ENCODE measurements around the gene IZUMO1R.
"Not testable (repeated sequence)": the region's sequence is repeated elsewhere in the genome, so short reads cannot be mapped to it uniquely, and the experiment has no call there.

IZUMO1R gene

DNA sequence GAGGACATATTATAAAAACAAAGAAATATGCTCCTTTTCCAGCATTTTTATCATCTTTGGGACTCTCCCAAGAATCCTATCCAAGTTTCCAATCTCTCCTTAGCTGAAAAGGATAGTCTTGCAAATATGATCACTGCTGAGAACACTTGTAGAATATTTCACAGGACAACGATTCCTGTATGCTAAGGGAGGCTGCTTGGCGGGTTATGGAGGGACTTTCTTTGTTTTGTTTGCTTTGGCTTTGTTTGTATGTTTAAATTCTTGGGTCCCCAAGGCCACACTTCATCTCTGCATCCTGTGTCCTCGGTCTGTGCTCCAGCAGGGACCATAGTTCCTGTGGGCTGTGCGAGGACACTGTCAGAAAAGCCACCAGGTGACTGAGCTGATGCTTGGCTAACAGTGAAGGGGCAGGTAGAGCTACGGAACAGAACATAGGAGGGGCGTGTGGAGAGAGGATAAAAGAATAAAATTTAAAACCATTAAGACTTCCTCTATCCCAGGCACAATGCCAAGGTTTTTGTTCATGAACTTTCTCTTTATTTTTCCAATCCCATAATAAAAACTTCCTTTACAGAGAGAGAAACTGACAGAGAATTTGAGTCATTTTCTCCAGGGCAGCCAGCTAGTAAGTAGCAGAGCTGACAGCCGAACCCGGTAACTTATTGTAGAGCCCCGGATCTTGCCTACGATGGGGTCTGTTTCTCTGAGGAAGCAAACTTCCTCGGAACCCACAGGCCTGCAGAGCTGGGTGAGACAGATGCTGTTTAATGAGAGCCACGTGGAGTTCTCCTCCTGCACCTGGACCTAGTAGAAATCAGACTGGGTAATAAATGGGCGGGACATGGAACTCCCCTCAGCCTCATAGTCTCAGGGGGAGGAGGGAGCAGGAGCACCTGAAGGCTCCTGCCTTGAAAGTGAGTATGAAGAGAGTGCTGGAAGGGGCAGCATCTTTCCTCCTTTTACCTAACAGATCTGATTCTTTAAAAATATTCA is at the start of gene IZUMO1R:
Gene IZUMO1R, plus strand, starts transcription at position 615 of the 993 bp plus-strand sequence. CDS start 1,057 bp downstream, outside the sequence.
- H3K4me1 ChIP-seq (ENCODE audit: control insufficient read depth, low read depth, low read length) = no peaks in the 10 kb centered on the region
- H3K9ac ChIP-seq (ENCODE audit: low read length) = no peak within 1 kb of the TSS
- H3K27ac ChIP-seq (ENCODE audit: low read length) = no peak within 1 kb of the TSS
- no peaks in the 10 kb centered on the region for H3K36me3 ChIP-seq (ENCODE audit: control insufficient read depth, low read depth, low read length)
- no peaks in the 10 kb centered on the region for H3K27me3 ChIP-seq (ENCODE audit: control insufficient read depth, insufficient read depth, low read length)
- no peak within 1 kb of the TSS for H3K4me3 ChIP-seq (ENCODE audit: low read length)
- H3K9me3 ChIP-seq (ENCODE audit: control insufficient read depth, low read depth, low read length) = no peaks in the 10 kb centered on the region

GRCh38 chr11:94271885-94272372 is 32.5 kb upstream of the IZUMO1R start:
- Histone ChIP-seq H3K9ac (ENCODE audit: low read length) (no peak overlapping the region), H3K36me3 (ENCODE audit: control insufficient read depth, low read depth, low read length) (no peaks in the 10 kb centered on the region), H3K4me1 (ENCODE audit: control insufficient read depth, low read depth, low read length) (no peaks in the 10 kb centered on the region), H3K9me3 (ENCODE audit: control insufficient read depth, low read depth, low read length) (no peaks in the 10 kb centered on the region), H3K27me3 (ENCODE audit: control insufficient read depth, insufficient read depth, low read length) (no peaks in the 10 kb centered on the region), H3K4me3 (ENCODE audit: low read length) (no peak overlapping the region), H3K27ac (ENCODE audit: low read length) (no peak overlapping the region)

GRCh38 chr11:94272738-94273313 is 31.6 kb upstream of the IZUMO1R start:
- H3K9me3 ChIP-seq (ENCODE audit: control insufficient read depth, low read depth, low read length) = no peaks in the 10 kb centered on the region
- no peak overlapping the region for H3K27ac ChIP-seq (ENCODE audit: low read length)
- no peak overlapping the region for H3K4me3 ChIP-seq (ENCODE audit: low read length)
- no peaks in the 10 kb centered on the region for H3K27me3 ChIP-seq (ENCODE audit: control insufficient read depth, insufficient read depth, low read length)
- no peaks in the 10 kb centered on the region for H3K36me3 ChIP-seq (ENCODE audit: control insufficient read depth, low read depth, low read length)
- no peak overlapping the region for H3K9ac ChIP-seq (ENCODE audit: low read length)
- H3K4me1 ChIP-seq (ENCODE audit: control insufficient read depth, low read depth, low read length) = no peaks in the 10 kb centered on the region

GRCh38 chr11:94275961-94276360 is 28.4 kb upstream of the IZUMO1R start:
- Histone ChIP-seq H3K27ac (ENCODE audit: low read length) (no peak overlapping the region), H3K27me3 (ENCODE audit: control insufficient read depth, insufficient read depth, low read length) (no peaks in the 10 kb centered on the region), H3K4me1 (ENCODE audit: control insufficient read depth, low read depth, low read length) (peaks cover 4% of the 10 kb centered on the region), H3K4me3 (ENCODE audit: low read length) (no peak overlapping the region), H3K36me3 (ENCODE audit: control insufficient read depth, low read depth, low read length) (no peaks in the 10 kb centered on the region), H3K9ac (ENCODE audit: low read length) (no peak overlapping the region), H3K9me3 (ENCODE audit: control insufficient read depth, low read depth, low read length) (no peaks in the 10 kb centered on the region)

DNA sequence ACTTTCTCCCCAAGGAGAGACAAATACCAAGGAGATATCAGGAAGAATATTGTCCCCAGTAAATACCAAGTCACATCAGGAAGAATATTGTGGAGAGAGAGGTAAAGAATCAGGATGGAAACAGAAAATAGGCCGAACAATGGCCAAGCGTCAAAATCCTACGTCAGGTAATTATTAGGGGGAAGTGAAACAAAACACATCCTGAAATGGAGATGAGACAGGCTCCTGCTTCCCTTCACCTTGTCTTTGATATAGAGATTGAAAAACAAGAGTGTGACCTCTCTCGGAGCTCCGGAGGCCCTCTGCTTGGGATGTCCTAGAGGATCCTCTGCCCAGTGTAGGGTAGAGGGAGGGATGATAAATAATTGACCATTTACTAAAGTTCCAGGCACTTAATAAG is 27.4 kb upstream of the IZUMO1R start:
- Histone ChIP-seq H3K36me3 (ENCODE audit: control insufficient read depth, low read depth, low read length) (no peaks in the 10 kb centered on the region), H3K27me3 (ENCODE audit: control insufficient read depth, insufficient read depth, low read length) (no peaks in the 10 kb centered on the region), H3K9ac (ENCODE audit: low read length) (no peak overlapping the region), H3K4me1 (ENCODE audit: control insufficient read depth, low read depth, low read length) (peaks cover 4% of the 10 kb centered on the region), H3K27ac (ENCODE audit: low read length) (no peak overlapping the region), H3K9me3 (ENCODE audit: control insufficient read depth, low read depth, low read length) (no peaks in the 10 kb centered on the region), H3K4me3 (ENCODE audit: low read length) (no peak overlapping the region)

GRCh38 chr11:94278207-94278606 is 26.2 kb upstream of the IZUMO1R start:
- H3K27me3 ChIP-seq (ENCODE audit: control insufficient read depth, insufficient read depth, low read length); H3K27ac ChIP-seq (ENCODE audit: low read length); H3K4me1 ChIP-seq (ENCODE audit: control insufficient read depth, low read depth, low read length); H3K9me3 ChIP-seq (ENCODE audit: control insufficient read depth, low read depth, low read length); H3K36me3 ChIP-seq (ENCODE audit: control insufficient read depth, low read depth, low read length); H3K9ac ChIP-seq (ENCODE audit: low read length); H3K4me3 ChIP-seq (ENCODE audit: low read length): not testable (repeated sequence)

GRCh38 chr11:94279996-94280395 is 24.4 kb upstream of the IZUMO1R start:
- H3K27me3 ChIP-seq (ENCODE audit: control insufficient read depth, insufficient read depth, low read length) = no peaks in the 10 kb centered on the region
- H3K9me3 ChIP-seq (ENCODE audit: control insufficient read depth, low read depth, low read length) = no peaks in the 10 kb centered on the region
- no peak overlapping the region for H3K27ac ChIP-seq (ENCODE audit: low read length)
- H3K4me1 ChIP-seq (ENCODE audit: control insufficient read depth, low read depth, low read length) = peaks cover 12% of the 10 kb centered on the region
- H3K9ac ChIP-seq (ENCODE audit: low read length) = no peak overlapping the region
- no peak overlapping the region for H3K4me3 ChIP-seq (ENCODE audit: low read length)
- H3K36me3 ChIP-seq (ENCODE audit: control insufficient read depth, low read depth, low read length) = no peaks in the 10 kb centered on the region

- Histone ChIP-seq H3K9ac (ENCODE audit: low read length) (no peak overlapping the region), H3K27ac (ENCODE audit: low read length) (no peak overlapping the region), H3K27me3 (ENCODE audit: control insufficient read depth, insufficient read depth, low read length) (no peaks in the 10 kb centered on the region), H3K4me1 (ENCODE audit: control insufficient read depth, low read depth, low read length) (peaks cover 12% of the 10 kb centered on the region), H3K9me3 (ENCODE audit: control insufficient read depth, low read depth, low read length) (no peaks in the 10 kb centered on the region), H3K36me3 (ENCODE audit: control insufficient read depth, low read depth, low read length) (no peaks in the 10 kb centered on the region), H3K4me3 (ENCODE audit: low read length) (no peak overlapping the region)
These were observed 23.1 kb upstream of the IZUMO1R start for GRCh38 chr11:94281324-94281723.

DNA sequence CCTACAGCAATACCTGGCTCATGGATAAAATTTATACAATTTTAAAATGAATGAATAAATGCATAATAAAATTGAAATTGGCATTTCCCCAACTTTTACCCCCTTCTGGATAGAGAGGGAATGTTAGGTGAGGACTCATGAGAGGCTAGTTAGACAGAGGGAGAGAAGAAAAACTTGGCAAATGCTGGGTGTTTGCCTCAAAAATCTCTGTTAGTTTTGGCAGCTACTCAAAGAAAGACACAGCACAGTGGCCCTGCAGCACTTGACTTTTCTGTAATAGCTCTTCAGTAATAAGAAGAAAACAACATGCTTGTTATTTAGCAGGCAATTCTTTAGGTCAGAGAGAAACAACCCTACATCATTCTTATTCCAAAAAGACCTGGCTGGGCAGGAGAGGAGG is 20.7 kb upstream of the IZUMO1R start:
- H3K27ac ChIP-seq (ENCODE audit: low read length) = no peak overlapping the region
- no peaks in the 10 kb centered on the region for H3K27me3 ChIP-seq (ENCODE audit: control insufficient read depth, insufficient read depth, low read length)
- peaks cover 7% of the 10 kb centered on the region for H3K4me1 ChIP-seq (ENCODE audit: control insufficient read depth, low read depth, low read length)
- H3K9ac ChIP-seq (ENCODE audit: low read length) = no peak overlapping the region
- no peaks in the 10 kb centered on the region for H3K36me3 ChIP-seq (ENCODE audit: control insufficient read depth, low read depth, low read length)
- H3K4me3 ChIP-seq (ENCODE audit: low read length) = no peak overlapping the region
- no peaks in the 10 kb centered on the region for H3K9me3 ChIP-seq (ENCODE audit: control insufficient read depth, low read depth, low read length)

GRCh38 chr11:94295534-94295933 is 8.8 kb upstream of the IZUMO1R start:
- Histone ChIP-seq H3K27me3 (ENCODE audit: control insufficient read depth, insufficient read depth, low read length) (no peaks in the 10 kb centered on the region), H3K9me3 (ENCODE audit: control insufficient read depth, low read depth, low read length) (no peaks in the 10 kb centered on the region), H3K4me1 (ENCODE audit: control insufficient read depth, low read depth, low read length) (no peaks in the 10 kb centered on the region), H3K36me3 (ENCODE audit: control insufficient read depth, low read depth, low read length) (no peaks in the 10 kb centered on the region), H3K27ac (ENCODE audit: low read length) (no peak overlapping the region), H3K4me3 (ENCODE audit: low read length) (no peak overlapping the region), H3K9ac (ENCODE audit: low read length) (no peak overlapping the region)

- no peaks in the 10 kb centered on the region for H3K36me3 ChIP-seq (ENCODE audit: control insufficient read depth, low read depth, low read length)
- H3K4me1 ChIP-seq (ENCODE audit: control insufficient read depth, low read depth, low read length) = no peaks in the 10 kb centered on the region
These were observed 6.3 kb upstream of the IZUMO1R start for GRCh38 chr11:94297985-94298576.

More at GRCh38 chr11:94297985-94298576, 6.3 kb upstream of the IZUMO1R start:
- Histone ChIP-seq H3K27ac (ENCODE audit: low read length) (no peak overlapping the region), H3K9me3 (ENCODE audit: control insufficient read depth, low read depth, low read length) (no peaks in the 10 kb centered on the region), H3K4me3 (ENCODE audit: low read length) (no peak overlapping the region), H3K27me3 (ENCODE audit: control insufficient read depth, insufficient read depth, low read length) (no peaks in the 10 kb centered on the region), H3K9ac (ENCODE audit: low read length) (no peak overlapping the region)

Measured in iPS-18a (cell line).